ENCODE data around the gene FGD4.

DNA sequence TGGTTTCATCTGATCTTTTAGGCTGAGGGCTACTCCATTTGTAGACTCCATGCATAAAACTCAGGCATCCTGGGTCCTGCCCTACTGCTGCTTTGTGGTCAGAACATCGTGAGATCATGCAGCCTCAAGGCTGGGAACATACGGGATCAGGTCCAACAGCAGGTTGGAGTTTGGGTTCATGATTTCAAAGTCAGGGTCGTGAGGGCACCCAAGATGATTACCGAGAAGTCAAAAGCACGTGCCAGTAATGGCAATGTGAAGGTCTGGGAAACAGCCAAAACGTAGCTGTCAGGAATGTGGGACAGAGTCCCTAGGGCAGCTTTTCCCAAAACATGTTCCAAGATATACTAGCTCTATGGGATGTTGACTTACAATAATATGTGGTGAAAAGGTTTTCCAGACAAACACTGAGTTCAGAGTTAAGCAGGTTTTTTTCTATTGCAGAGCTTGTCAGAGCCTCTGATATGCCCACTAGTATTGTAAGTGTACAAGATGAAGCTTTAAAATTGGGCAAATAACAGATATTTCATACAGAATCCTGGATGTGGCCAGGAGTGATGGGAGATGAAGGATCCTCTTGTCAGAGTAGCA lies 149.4 kb downstream of the FGD4 start:
- TF ChIP-seq, protein P1, sequence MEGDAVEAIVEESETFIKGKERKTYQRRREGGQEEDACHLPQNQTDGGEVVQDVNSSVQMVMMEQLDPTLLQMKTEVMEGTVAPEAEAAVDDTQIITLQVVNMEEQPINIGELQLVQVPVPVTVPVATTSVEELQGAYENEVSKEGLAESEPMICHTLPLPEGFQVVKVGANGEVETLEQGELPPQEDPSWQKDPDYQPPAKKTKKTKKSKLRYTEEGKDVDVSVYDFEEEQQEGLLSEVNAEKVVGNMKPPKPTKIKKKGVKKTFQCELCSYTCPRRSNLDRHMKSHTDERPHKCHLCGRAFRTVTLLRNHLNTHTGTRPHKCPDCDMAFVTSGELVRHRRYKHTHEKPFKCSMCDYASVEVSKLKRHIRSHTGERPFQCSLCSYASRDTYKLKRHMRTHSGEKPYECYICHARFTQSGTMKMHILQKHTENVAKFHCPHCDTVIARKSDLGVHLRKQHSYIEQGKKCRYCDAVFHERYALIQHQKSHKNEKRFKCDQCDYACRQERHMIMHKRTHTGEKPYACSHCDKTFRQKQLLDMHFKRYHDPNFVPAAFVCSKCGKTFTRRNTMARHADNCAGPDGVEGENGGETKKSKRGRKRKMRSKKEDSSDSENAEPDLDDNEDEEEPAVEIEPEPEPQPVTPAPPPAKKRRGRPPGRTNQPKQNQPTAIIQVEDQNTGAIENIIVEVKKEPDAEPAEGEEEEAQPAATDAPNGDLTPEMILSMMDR (conservative IDR thresholded peaks at IDR 0.05; ENCODE audit: low read depth, low read length) = no peak
- TF ChIP-seq POLR2A (IDR thresholded peaks at IDR 0.05; ENCODE audit: low read depth, low read length) (no peak), RCOR1 (IDR thresholded peaks at IDR 0.05; ENCODE audit: insufficient replicate concordance, low read length) (peak; percentile 21)

Measured in IMR-90 (cell line).